Right atrium auricular region (tissue), 2 donors: ENCODE results near the gene MAP7. TPM values are rescaled to one million over a fixed set of nuclear protein-coding genes. Genes with fewer than 3 reads are reported as not detected.

Source experiments
- DNase-seq: peaks from one replicate; pipeline ENCODE4 v3.0.0-alpha.2; 2019; ENCODE audit warnings: low spot score
- H3K27ac ChIP-seq, 2 donors: fragments of 200-600 bp; sonication (generic); 1 replicate in 1 of 2; 2 replicates in 1 of 2; pipeline ENCODE4 v1.5.1; 2016 to 2019
- H3K27me3 ChIP-seq, 2 donors: fragments of 200-600 bp; sonication (generic); one replicate each; pipeline versions ENCODE4 v1.5.1 to v1.6.0; 2017 to 2019
- H3K36me3 ChIP-seq: fragments of 200-600 bp; sonication (generic); one replicate; pipeline ENCODE4 v1.5.1; 2016
- H3K4me1 ChIP-seq, 2 donors: fragments of 200-600 bp; sonication (generic); one replicate each; pipeline versions ENCODE4 v1.5.1 to v1.6.0; 2017 to 2019
- H3K4me3 ChIP-seq, 2 donors: fragments of 200-600 bp; sonication (generic); 1 replicate in 1 of 2; 2 replicates in 1 of 2; pipeline ENCODE4 v1.5.1; 2017 to 2019; ENCODE audit warnings: mild to moderate bottlenecking in 1 of 2, moderate library complexity in 1 of 2
- H3K9me3 ChIP-seq, 2 donors: fragments of 200-600 bp; sonication (generic); one replicate each; pipeline ENCODE4 v1.5.1; 2019
- CTCF ChIP-seq, 2 donors: fragments of 200-600 bp; sonication (generic); IDR thresholded peaks; one replicate each; pipeline ENCODE4 v1.5.1; 2019; ENCODE audit warnings: antibody characterized with exemption in 2 of 2
- total RNA-seq, 2 donors: library from RNA; depleted of rRNA; stranded (reverse); fragments of >200 nt; gene quantifications; one replicate each; pipeline ENCODE4 v1.1.0, GENCODE V29; 2016

Gene MAP7
- total RNA-seq, 2 donors from 2014 or later, result 1.0 to 1.3 TPM

- no peaks in the 10 kb centered on the region for H3K36me3 ChIP-seq
- TF ChIP-seq CTCF (IDR thresholded peaks at IDR 0.05), result no peak
- H3K4me3 ChIP-seq, result no peak overlapping the region
- no peak for DNase-seq
- H3K27me3 ChIP-seq, result no peaks in the 10 kb centered on the region
- no peaks in the 10 kb centered on the region for H3K4me1 ChIP-seq
- H3K9me3 ChIP-seq, result peaks cover 0 to 6% of the 10 kb centered on the region in 2 donors
- no peak overlapping the region for H3K27ac ChIP-seq
Observed at GRCh38 chr6:136446145-136446544, 104.1 kb downstream of the MAP7 start.

GRCh38 chr6:136445063-136445462 lies 105.2 kb downstream of the MAP7 start:
- H3K4me3 ChIP-seq, result no peak overlapping the region
- no peak for TF ChIP-seq CTCF (IDR thresholded peaks at IDR 0.05)
- H3K36me3 ChIP-seq, result no peaks in the 10 kb centered on the region
- H3K27me3 ChIP-seq, result no peaks in the 10 kb centered on the region
- DNase-seq, result no peak
- H3K9me3 ChIP-seq, result no peaks in the 10 kb centered on the region
- no peaks in the 10 kb centered on the region for H3K4me1 ChIP-seq
- no peak overlapping the region for H3K27ac ChIP-seq

- no peak overlapping the region for H3K27ac ChIP-seq
- TF ChIP-seq CTCF (IDR thresholded peaks at IDR 0.05), result no peak
- H3K36me3 ChIP-seq, result no peaks in the 10 kb centered on the region
- no peak for DNase-seq
- no peaks in the 10 kb centered on the region for H3K9me3 ChIP-seq
- no peaks in the 10 kb centered on the region for H3K27me3 ChIP-seq
- H3K4me1 ChIP-seq, result no peaks in the 10 kb centered on the region
- no peak overlapping the region for H3K4me3 ChIP-seq
Observed at GRCh38 chr6:136440203-136440602, 110.0 kb downstream of the MAP7 start.

GRCh38 chr6:136439514-136440190 lies 110.6 kb downstream of the MAP7 start:
- H3K27me3 ChIP-seq, result no peaks in the 10 kb centered on the region
- DNase-seq, result no peak
- H3K4me3 ChIP-seq, result no peak overlapping the region
- H3K36me3 ChIP-seq, result no peaks in the 10 kb centered on the region
- no peaks in the 10 kb centered on the region for H3K4me1 ChIP-seq
- H3K27ac ChIP-seq, result no peak overlapping the region
- no peak for TF ChIP-seq CTCF (IDR thresholded peaks at IDR 0.05)
- H3K9me3 ChIP-seq, result no peaks in the 10 kb centered on the region

GRCh38 chr6:136438441-136438840 lies 111.8 kb downstream of the MAP7 start:
- no peak overlapping the region for H3K4me3 ChIP-seq
- no peaks in the 10 kb centered on the region for H3K9me3 ChIP-seq
- TF ChIP-seq CTCF (IDR thresholded peaks at IDR 0.05), result no peak
- H3K27ac ChIP-seq, result no peak overlapping the region
- no peaks in the 10 kb centered on the region for H3K36me3 ChIP-seq
- DNase-seq, result no peak
- no peaks in the 10 kb centered on the region for H3K27me3 ChIP-seq
- no peaks in the 10 kb centered on the region for H3K4me1 ChIP-seq

GRCh38 chr6:136437246-136437645 lies 113.0 kb downstream of the MAP7 start:
- H3K4me3 ChIP-seq, result no peak overlapping the region
- H3K27me3 ChIP-seq, result no peaks in the 10 kb centered on the region
- no peak overlapping the region for H3K27ac ChIP-seq
- no peaks in the 10 kb centered on the region for H3K9me3 ChIP-seq
- TF ChIP-seq CTCF (IDR thresholded peaks at IDR 0.05), result no peak
- no peak for DNase-seq
- no peaks in the 10 kb centered on the region for H3K4me1 ChIP-seq
- no peaks in the 10 kb centered on the region for H3K36me3 ChIP-seq
